Upper lobe of left lung (tissue), 6 donors: ENCODE data around the gene SNRNP40. TPM values are rescaled to one million over a fixed set of nuclear protein-coding genes. Genes with fewer than 3 reads are reported as not detected.

Experiments
- ATAC-seq, 2 donors: fragments of 200-7000 bp; cut with Tn5 transposase; one replicate each; pipeline ENCODE4 v1.9.1; 2022; ENCODE audit warnings: mild to moderate bottlenecking in 2 of 2, moderate library complexity in 2 of 2; ENCODE audit not compliant: low FRiP score in 2 of 2
- DNase-seq, 2 donors: peaks; one replicate each; pipeline ENCODE4 v3.0.0-alpha.2; 2019 to 2020
- H3K27ac ChIP-seq, 4 donors: fragments of 200-600 bp; sonication (generic); one replicate each; pipeline ENCODE4 v1.5.1; 2016 to 2019
- H3K27me3 ChIP-seq, 4 donors: fragments of 200-600 bp; sonication (generic); one replicate each; pipeline ENCODE4 v1.5.1; 2017 to 2019
- H3K36me3 ChIP-seq, 4 donors: fragments of 200-600 bp; sonication (generic); one replicate each; pipeline ENCODE4 v1.5.1; 2016 to 2019
- H3K4me1 ChIP-seq, 4 donors: fragments of 200-600 bp; sonication (generic); one replicate each; pipeline ENCODE4 v1.5.1; 2018 to 2019
- H3K4me3 ChIP-seq, 4 donors: fragments of 200-600 bp; sonication (generic); one replicate each; pipeline ENCODE4 v1.5.1; 2017 to 2019; ENCODE audit warnings: mild to moderate bottlenecking in 2 of 4, moderate library complexity in 1 of 4
- H3K9me3 ChIP-seq, 4 donors: fragments of 200-600 bp; sonication (generic); one replicate each; pipeline ENCODE4 v1.5.1; 2018 to 2019
- EP300 ChIP-seq, 4 donors: sonication (generic); formaldehyde crosslinking; IDR thresholded peaks; one replicate each; pipeline ENCODE4 v1.5.1; 2017; ENCODE audit warnings: antibody characterized with exemption in 4 of 4, control low read depth in 2 of 4
- POLR2A ChIP-seq, 4 donors: fragments of 450-650 bp; IDR thresholded peaks; one replicate each; pipeline ENCODE4 v1.5.1; 2016 to 2017; ENCODE audit warnings: antibody characterized with exemption in 4 of 4, mild to moderate bottlenecking in 2 of 4
- POLR2AphosphoS5 ChIP-seq, 2 donors: sonication (generic); formaldehyde crosslinking; IDR thresholded peaks; one replicate each; pipeline ENCODE4 v1.5.1; 2017; ENCODE audit warnings: antibody characterized with exemption in 2 of 2
- WGBS, 2 donors: methylation state at CpG; one replicate each; pipeline ENCODE4 v1.1.5; 2017 to 2018; 5-methylcytosine and 5-hydroxymethylcytosine counted together
- total RNA-seq, 6 donors: library from RNA; depleted of rRNA in 4 of 6; stranded (reverse); fragments of >200 nt in 4 of 6; gene quantifications; one replicate each; pipeline versions ENCODE4 v1.1.0 to v1.2.1, GENCODE V29; 2016 to 2021
- TF ChIP-seq, protein P1 (sequence below), 6 experiments: fragments of 450-650 bp in 4 of 6; fragments of 200-600 bp in 2 of 6; sonication (generic) in 2 of 6; IDR thresholded peaks; one replicate each; pipeline ENCODE4 v1.5.1; 2016 to 2019; ENCODE audit warnings: antibody characterized with exemption in 6 of 6
- donor health status: DM: no; HTN: no; CAD: no; lungs with moderate emphysema.
- donor health status: DM: no; HTN: yes; CAD: no; lungs with severe emphysema.

SNRNP40 gene
- 10 to 100 TPM; 19.4 to 58.7 (median 44.1) TPM for total RNA-seq

DNA sequence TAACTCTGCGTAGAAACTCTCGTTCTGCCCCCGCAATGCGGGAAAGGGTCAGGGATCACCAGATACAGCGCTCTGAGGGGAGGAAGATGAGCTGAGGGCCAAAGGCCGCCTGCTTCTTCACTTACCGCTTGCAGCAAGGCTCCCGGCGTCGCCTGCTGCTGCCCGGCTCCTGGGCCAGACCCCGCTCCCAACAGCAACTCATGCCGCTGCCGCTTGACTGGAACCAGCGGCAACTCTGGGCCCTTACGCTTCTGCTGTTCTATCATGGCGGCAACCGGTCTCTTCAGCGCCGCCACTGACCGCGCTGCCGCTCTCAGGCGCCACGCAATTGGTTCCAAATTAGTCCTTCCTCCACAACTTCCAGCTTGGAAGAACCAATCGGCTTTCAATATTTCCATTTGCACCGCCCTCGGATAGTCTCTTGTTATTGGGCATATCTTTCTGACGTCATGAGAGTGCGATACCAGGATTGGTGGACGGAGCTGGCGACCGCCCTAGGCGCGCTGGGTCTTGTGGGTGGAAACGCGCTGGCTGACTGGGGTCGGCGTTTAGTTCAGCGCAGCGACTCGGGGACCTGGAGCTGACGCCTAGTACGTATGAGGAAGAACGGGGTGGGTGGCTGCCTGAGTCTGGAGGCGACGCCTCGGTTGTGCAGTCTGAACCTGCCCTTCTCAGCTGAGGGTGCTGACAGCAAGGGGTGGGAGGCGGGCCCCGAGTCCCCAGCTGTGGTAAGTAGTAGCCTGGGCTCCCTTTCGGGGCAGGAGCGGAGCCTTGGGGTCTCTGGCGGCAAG lies at the start of gene SNRNP40, which contains the start of gene ZCCHC17:
TSS of gene SNRNP40 (minus strand) at position 303 of the 791 bp plus-strand sequence. CDS start at position 266, 37 bp downstream.
TSS of gene ZCCHC17 (plus strand) at position 547 of the 791 bp plus-strand sequence. CDS start 13,067 bp downstream, outside the sequence.
- DNase-seq (peak; percentile 94 to 95), ATAC-seq (peak; percentile 98 to 99)
- TF ChIP-seq POLR2A (IDR thresholded peaks at IDR 0.05) = peak in 3 of 4 donors; percentile 82 to 91 (median 89)
- TF ChIP-seq, protein P1, sequence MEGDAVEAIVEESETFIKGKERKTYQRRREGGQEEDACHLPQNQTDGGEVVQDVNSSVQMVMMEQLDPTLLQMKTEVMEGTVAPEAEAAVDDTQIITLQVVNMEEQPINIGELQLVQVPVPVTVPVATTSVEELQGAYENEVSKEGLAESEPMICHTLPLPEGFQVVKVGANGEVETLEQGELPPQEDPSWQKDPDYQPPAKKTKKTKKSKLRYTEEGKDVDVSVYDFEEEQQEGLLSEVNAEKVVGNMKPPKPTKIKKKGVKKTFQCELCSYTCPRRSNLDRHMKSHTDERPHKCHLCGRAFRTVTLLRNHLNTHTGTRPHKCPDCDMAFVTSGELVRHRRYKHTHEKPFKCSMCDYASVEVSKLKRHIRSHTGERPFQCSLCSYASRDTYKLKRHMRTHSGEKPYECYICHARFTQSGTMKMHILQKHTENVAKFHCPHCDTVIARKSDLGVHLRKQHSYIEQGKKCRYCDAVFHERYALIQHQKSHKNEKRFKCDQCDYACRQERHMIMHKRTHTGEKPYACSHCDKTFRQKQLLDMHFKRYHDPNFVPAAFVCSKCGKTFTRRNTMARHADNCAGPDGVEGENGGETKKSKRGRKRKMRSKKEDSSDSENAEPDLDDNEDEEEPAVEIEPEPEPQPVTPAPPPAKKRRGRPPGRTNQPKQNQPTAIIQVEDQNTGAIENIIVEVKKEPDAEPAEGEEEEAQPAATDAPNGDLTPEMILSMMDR (IDR thresholded peaks at IDR 0.05) = peak in 2 of 6 experiments; percentile 13 to 20
- TF ChIP-seq POLR2AphosphoS5 (IDR thresholded peaks at IDR 0.05) = peak; percentile 70 to 92
- TF ChIP-seq EP300 (IDR thresholded peaks at IDR 0.05) = no peak
- H3K9me3 ChIP-seq = no peaks in the 10 kb centered on the region
- H3K36me3 ChIP-seq = peaks cover 5 to 25% (median 15%) of the 10 kb centered on the region in 4 donors
- peaks cover 15 to 38% (median 24%) of the 10 kb centered on the region in 4 donors for H3K4me1 ChIP-seq
- H3K27ac ChIP-seq = peak within 1 kb of the TSS; percentile 89 to 94 (median 91)
- no peaks in the 10 kb centered on the region for H3K27me3 ChIP-seq
- WGBS, 2 donors = 0 to 1% methylated on average over 46 of the region's 53 CpGs
- H3K4me3 ChIP-seq = peak within 1 kb of the TSS; percentile 70 to 91 (median 84)

DNA sequence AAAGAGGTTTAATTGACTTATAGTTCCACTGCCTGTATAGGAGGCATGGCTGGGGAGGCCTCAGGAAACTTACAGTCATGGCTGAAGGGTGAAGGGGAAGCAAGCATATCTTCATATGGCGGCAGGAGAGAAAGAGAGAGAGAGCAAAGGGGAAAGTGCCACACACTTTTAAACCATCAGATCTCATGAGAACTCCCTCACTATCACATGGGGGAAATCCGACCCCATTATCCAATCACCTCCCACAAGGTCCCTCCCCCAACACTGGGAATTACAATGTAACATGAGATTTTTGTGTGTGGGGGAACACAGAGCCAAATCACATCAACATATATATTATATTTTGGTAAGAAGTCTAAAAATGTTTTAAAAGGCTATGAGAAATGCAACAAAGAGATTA lies 49.0 kb upstream of the SNRNP40 start:
- H3K9me3 ChIP-seq = no peaks in the 10 kb centered on the region
- ATAC-seq (no peak), DNase-seq (no peak)
- H3K4me3 ChIP-seq = no peak overlapping the region
- peaks cover 9 to 55% (median 28%) of the 10 kb centered on the region in 4 donors for H3K36me3 ChIP-seq
- no peak overlapping the region for H3K27ac ChIP-seq
- H3K27me3 ChIP-seq = no peaks in the 10 kb centered on the region
- TF ChIP-seq, protein P1 (IDR thresholded peaks at IDR 0.05) = no peak
- no peak for TF ChIP-seq POLR2A (IDR thresholded peaks at IDR 0.05)
- TF ChIP-seq POLR2AphosphoS5 (IDR thresholded peaks at IDR 0.05) = no peak
- no peak for TF ChIP-seq EP300 (IDR thresholded peaks at IDR 0.05)
- 88 to 97% methylated on average over 2 of the region's 2 CpGs for WGBS, 2 donors
- H3K4me1 ChIP-seq = no peaks in the 10 kb centered on the region

DNA sequence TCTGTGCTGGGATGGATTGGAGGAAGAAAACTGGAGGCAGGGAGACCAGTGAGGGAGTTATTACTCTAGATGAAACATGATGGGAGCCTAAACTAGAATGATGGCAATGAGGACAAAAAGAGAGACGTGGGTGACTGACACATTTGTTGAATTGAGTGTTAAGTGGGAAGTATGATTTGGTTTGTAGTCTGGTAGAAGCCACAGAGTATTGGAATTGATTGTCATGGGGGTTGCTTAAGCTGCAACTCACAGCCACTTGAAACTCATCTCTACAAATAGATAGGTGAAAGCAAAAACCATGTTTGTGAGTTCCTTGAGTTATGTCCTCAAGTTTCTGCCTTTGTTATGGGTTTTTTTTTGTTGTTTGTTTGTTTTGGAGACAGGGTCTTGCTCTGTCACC lies 47.9 kb upstream of the SNRNP40 start:
- ATAC-seq = no peak
- WGBS, 2 donors = 50 to 83% methylated on average over 1 of the region's 1 CpG
- Histone ChIP-seq H3K27me3 (no peaks in the 10 kb centered on the region), H3K4me1 (no peaks in the 10 kb centered on the region), H3K36me3 (peaks cover 9 to 45% (median 23%) of the 10 kb centered on the region in 4 donors), H3K4me3 (no peak overlapping the region), H3K9me3 (no peaks in the 10 kb centered on the region), H3K27ac (no peak overlapping the region)
- no peak for DNase-seq
- TF ChIP-seq, protein P1 (IDR thresholded peaks at IDR 0.05) = no peak
- TF ChIP-seq POLR2A (IDR thresholded peaks at IDR 0.05) (no peak), POLR2AphosphoS5 (IDR thresholded peaks at IDR 0.05) (no peak), EP300 (IDR thresholded peaks at IDR 0.05) (no peak)

DNA sequence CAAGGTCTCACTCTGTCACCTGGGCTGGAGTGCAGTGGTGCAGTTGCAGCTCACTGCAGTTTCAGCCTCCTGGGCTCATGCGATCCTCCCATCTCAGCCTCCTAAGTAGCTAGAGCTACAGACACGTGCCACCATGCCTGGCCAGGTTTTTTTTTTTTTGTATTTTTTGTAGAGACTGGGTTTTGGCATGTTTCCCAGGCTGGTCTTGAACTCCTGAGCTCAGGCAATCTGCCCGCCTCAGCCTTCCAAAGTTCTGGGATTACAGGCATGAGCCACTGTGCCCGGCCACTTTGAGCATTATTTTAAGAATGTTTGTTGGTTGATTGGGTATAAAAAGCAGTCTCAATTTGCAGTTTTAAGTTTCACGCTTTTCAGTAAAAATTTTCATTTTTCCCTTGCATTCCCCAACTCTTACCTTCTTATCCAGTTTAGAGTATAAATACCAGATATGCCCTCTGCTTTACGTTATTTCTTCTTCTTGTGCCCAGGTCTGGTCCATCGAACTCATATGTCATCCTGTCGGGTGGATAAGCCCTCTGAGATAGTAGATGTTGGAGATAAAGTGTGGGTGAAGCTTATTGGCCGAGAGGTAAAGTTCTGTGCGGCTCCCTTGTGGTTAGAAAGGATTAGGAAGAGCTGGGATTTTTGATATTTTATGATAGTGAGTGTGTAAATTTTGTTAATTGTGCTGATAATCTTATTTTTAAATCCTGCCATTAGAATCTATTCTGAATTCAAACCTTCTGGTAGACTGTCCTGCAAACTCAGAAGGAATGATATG lies 40.3 kb upstream of the SNRNP40 start:
- Histone ChIP-seq H3K4me1 (no peaks in the 10 kb centered on the region), H3K27me3 (no peaks in the 10 kb centered on the region), H3K4me3 (no peak overlapping the region), H3K36me3 (peaks cover 0 to 28% (median 6%) of the 10 kb centered on the region in 4 donors), H3K27ac (no peak overlapping the region), H3K9me3 (no peaks in the 10 kb centered on the region)
- 80 to 89% methylated on average over 10 of the region's 10 CpGs for WGBS, 2 donors
- ATAC-seq (no peak), DNase-seq (no peak)
- no peak for TF ChIP-seq POLR2AphosphoS5 (IDR thresholded peaks at IDR 0.05)
- no peak for TF ChIP-seq EP300 (IDR thresholded peaks at IDR 0.05)
- TF ChIP-seq, protein P1 (IDR thresholded peaks at IDR 0.05) = no peak
- TF ChIP-seq POLR2A (IDR thresholded peaks at IDR 0.05) = no peak
